Measurements from ENCODE around the gene KRT15.

DNA sequence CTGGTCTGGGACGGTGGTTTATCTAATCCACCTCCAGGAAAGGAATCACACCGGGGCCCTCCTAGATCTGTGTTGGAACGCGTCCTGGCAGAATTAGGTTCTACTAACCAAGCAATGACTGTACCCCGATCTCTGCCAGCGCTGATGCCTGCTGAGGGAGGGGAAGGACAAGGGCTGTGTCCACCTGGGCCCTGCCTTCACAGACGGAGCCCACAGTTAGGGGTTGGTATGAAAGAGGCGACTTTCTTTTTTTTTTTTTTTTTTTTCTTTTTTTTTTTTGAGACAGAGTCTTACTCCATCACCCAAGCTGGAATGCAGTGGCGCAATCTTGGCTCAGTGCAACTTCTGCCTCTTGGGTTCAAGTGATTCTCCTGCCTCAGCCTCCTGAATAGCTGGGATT, 19.3 kb upstream of the KRT15 start:
- TF ChIP-seq, protein P1, sequence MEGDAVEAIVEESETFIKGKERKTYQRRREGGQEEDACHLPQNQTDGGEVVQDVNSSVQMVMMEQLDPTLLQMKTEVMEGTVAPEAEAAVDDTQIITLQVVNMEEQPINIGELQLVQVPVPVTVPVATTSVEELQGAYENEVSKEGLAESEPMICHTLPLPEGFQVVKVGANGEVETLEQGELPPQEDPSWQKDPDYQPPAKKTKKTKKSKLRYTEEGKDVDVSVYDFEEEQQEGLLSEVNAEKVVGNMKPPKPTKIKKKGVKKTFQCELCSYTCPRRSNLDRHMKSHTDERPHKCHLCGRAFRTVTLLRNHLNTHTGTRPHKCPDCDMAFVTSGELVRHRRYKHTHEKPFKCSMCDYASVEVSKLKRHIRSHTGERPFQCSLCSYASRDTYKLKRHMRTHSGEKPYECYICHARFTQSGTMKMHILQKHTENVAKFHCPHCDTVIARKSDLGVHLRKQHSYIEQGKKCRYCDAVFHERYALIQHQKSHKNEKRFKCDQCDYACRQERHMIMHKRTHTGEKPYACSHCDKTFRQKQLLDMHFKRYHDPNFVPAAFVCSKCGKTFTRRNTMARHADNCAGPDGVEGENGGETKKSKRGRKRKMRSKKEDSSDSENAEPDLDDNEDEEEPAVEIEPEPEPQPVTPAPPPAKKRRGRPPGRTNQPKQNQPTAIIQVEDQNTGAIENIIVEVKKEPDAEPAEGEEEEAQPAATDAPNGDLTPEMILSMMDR (conservative IDR thresholded peaks at IDR 0.05; ENCODE audit: low read length), result no peak
- no peak for TF ChIP-seq EZH2phosphoT487 (IDR thresholded peaks at IDR 0.05; ENCODE audit: borderline replicate concordance, low read depth, low read length)

Measured in OCI-LY7 (cell line).